AG10803 (cell line): Measurements from ENCODE around the gene IL6ST.
"Not testable (repeated sequence)": the region's sequence is repeated elsewhere in the genome, so short reads cannot be mapped to it uniquely, and the experiment has no call there.

Source experiments
- DNase-seq: peaks from one replicate; pipeline ENCODE4 v3.0.0; 2010; ENCODE audit warnings: low read depth
- H3K4me3 ChIP-seq: 2 replicates; pipeline ENCODE4 v1.5.1; 2011; ENCODE audit warnings: mild to moderate bottlenecking, low read length, control low read depth
- CTCF ChIP-seq: conservative IDR thresholded peaks from 2 replicates; pipeline ENCODE4 v1.5.1; 2011; ENCODE audit warnings: mild to moderate bottlenecking, low read length, control low read depth, inconsistent platforms

Gene IL6ST

GRCh38 chr5:55994495-55994997, at the start of gene IL6ST:
TSS of gene IL6ST (minus strand) at chr5:55994963. CDS start at chr5:55976278, 18,685 bp downstream.
- DNase-seq: peak; percentile 83
- TF ChIP-seq CTCF: no peak
- peak within 1 kb of the TSS; percentile 91 for H3K4me3 ChIP-seq

GRCh38 chr5:56039985-56040384, 45.2 kb upstream of the IL6ST start:
- TF ChIP-seq CTCF: no peak
- DNase-seq: no peak

GRCh38 chr5:56038206-56038605, 43.4 kb upstream of the IL6ST start:
- not testable (repeated sequence) for DNase-seq, H3K4me3 ChIP-seq

More at GRCh38 chr5:56039985-56040384, 45.2 kb upstream of the IL6ST start:
- H3K4me3 ChIP-seq: no peak overlapping the region

GRCh38 chr5:56037531-56038010, 42.8 kb upstream of the IL6ST start:
- H3K4me3 ChIP-seq: no peak overlapping the region
- no peak for DNase-seq
- no peak for TF ChIP-seq CTCF

GRCh38 chr5:56035394-56035793, 40.6 kb upstream of the IL6ST start:
- not testable (repeated sequence) for DNase-seq, H3K4me3 ChIP-seq

GRCh38 chr5:56029871-56030630, 35.3 kb upstream of the IL6ST start:
- H3K4me3 ChIP-seq, DNase-seq: not testable (repeated sequence)

GRCh38 chr5:56029457-56029856, 34.7 kb upstream of the IL6ST start:
- no peak for TF ChIP-seq CTCF
- H3K4me3 ChIP-seq: no peak overlapping the region
- no peak for DNase-seq

- no peak for DNase-seq
- no peak for TF ChIP-seq CTCF
- no peak overlapping the region for H3K4me3 ChIP-seq
These were observed 33.9 kb upstream of the IL6ST start for GRCh38 chr5:56028708-56029107.

GRCh38 chr5:56026863-56027300, 32.1 kb upstream of the IL6ST start:
- peak; percentile 80 for DNase-seq
- no peak overlapping the region for H3K4me3 ChIP-seq
- no peak for TF ChIP-seq CTCF
